Adipocyte (in vitro differentiated cells): ENCODE measurements around the gene USF1.
A peak's percentile ranks its signal among the peaks of the same experiment; 100 is the strongest.
"Not testable (repeated sequence)": the region's sequence is repeated elsewhere in the genome, so short reads cannot be mapped to it uniquely, and the experiment has no call there.

ENCODE experiments used
- DNase-seq: peaks from one replicate; pipeline ENCODE4 v3.0.0-alpha.2; 2015; ENCODE audit warnings: low read depth
- H3K27me3 ChIP-seq: replicated peaks from 2 replicates; pipeline ENCODE4 v1.7.0; 2013; ENCODE audit warnings: mild to moderate bottlenecking, low read length, moderate library complexity; ENCODE audit not compliant: control insufficient read depth, insufficient read depth
- H3K36me3 ChIP-seq: 2 replicates; pipeline ENCODE4 v1.7.0; 2013; ENCODE audit warnings: low read length, mild to moderate bottlenecking, moderate library complexity; ENCODE audit not compliant: control insufficient read depth, insufficient read depth, severe bottlenecking
- H3K4me1 ChIP-seq: 2 replicates; pipeline ENCODE4 v1.7.0; 2013; ENCODE audit warnings: mild to moderate bottlenecking, low read length, moderate library complexity; ENCODE audit not compliant: control insufficient read depth, insufficient read depth
- H3K4me3 ChIP-seq: 2 replicates; pipeline ENCODE4 v1.7.0; 2013; ENCODE audit warnings: mild to moderate bottlenecking, low read length, moderate library complexity
- H3K9ac ChIP-seq: 2 replicates; pipeline ENCODE4 v1.7.0; 2013; ENCODE audit warnings: mild to moderate bottlenecking, low read length, moderate library complexity
- H3K9me3 ChIP-seq: 2 replicates; pipeline ENCODE4 v1.7.0; 2013; ENCODE audit warnings: mild to moderate bottlenecking, low read length, moderate library complexity; ENCODE audit not compliant: control insufficient read depth

The USF1 gene

GRCh38 chr1:161022432-161022831, 23.3 kb downstream of the USF1 start:
- H3K27me3 ChIP-seq, H3K4me3 ChIP-seq, H3K9me3 ChIP-seq, H3K36me3 ChIP-seq, DNase-seq, H3K9ac ChIP-seq: not testable (repeated sequence)
- peaks cover 19% of the 10 kb centered on the region for H3K4me1 ChIP-seq

GRCh38 chr1:161021970-161022353, 23.8 kb downstream of the USF1 start:
- no peaks in the 10 kb centered on the region for H3K9me3 ChIP-seq
- H3K36me3 ChIP-seq: no peaks in the 10 kb centered on the region
- no peaks in the 10 kb centered on the region for H3K27me3 ChIP-seq
- DNase-seq: no peak
- peak overlapping the region; percentile 80 for H3K9ac ChIP-seq
- H3K4me1 ChIP-seq: peaks cover 22% of the 10 kb centered on the region
- H3K4me3 ChIP-seq: peak overlapping the region; percentile 91

DNA sequence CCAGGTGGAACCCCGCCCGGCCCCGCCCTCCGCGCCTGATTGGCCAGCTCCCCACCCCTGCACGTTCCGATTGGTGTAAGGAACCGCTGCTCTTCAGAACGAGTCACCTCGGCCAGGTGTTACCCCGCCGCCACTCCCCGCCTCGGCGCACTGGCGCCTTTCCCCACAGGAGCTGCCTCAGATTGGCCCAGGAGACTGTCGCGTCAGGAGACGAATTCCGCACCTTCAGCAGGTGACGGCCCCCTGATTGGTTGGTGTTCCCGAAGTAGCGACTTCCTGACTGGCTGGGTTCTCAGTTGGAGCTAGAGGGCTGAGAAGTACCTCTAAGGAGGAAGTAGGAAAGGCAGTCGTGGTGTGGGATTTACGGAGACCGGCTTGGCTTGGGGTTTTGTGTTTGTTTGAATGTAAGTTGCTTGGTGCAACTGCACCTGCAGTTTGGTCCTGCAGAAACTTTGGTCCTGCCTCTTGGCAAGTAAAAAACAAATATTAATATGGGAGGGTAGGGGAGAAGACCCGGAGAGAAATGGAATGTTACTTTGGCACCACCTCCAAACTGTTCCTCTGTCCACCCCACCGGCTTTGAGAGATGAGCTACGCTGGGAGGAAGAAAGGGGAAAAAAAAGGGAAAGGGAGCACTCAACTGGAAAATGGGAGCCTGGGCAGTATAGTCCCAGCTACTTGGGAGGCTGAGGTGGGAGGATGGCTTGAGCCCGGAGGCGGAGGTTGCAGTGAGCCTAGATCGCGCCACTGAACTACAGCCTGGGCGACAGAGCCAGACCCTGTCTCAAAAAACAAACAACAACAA, 24.4 kb downstream of the USF1 start:
- no peaks in the 10 kb centered on the region for H3K36me3 ChIP-seq
- H3K4me1 ChIP-seq: peaks cover 22% of the 10 kb centered on the region
- H3K9me3 ChIP-seq: no peaks in the 10 kb centered on the region
- H3K27me3 ChIP-seq: no peaks in the 10 kb centered on the region
- peak overlapping the region; percentile 80 for H3K9ac ChIP-seq
- peak overlapping the region; percentile 91 for H3K4me3 ChIP-seq
- no peak for DNase-seq

DNA sequence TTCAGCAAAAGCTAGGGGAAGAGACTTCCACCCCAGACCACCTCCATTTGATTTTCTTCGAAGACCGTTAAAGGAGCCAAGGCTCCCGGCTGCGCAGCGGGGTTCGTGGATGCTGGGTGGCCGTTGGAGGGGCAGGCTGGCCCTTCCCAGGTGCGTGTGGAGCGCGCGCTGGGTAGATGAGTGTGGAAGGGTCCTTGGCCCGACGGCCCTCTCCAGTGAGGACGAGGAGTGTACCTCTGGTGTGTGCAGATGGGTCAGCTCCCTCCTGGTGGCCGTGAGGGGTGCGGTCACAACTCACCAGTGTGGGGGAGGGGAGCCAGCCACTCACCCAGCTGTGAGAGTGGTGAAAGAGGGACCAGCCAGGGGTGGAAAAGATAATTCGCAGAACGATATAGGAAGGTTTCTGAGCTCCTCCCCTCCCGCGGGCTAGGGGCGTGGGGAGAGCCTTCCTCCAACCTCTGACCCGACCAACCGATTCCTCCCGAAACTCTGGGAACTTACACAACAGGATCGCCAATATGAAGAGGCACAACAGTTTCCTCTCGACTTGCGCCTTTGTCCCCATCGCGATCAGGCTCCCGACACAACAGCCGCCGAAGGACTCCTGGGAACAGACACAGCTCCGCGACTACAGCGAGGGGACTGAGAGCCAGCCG, 25.1 kb downstream of the USF1 start, which contains the start of gene F11R:
F11R (minus strand) TSS at position 644 of the 656 bp plus-strand sequence; CDS start at position 565, 79 bp downstream.
- peaks cover 22% of the 10 kb centered on the region for H3K4me1 ChIP-seq
- peak; percentile 43 for DNase-seq
- no peaks in the 10 kb centered on the region for H3K27me3 ChIP-seq
- peak within 1 kb of the TSS; percentile 80 for H3K9ac ChIP-seq
- no peaks in the 10 kb centered on the region for H3K9me3 ChIP-seq
- no peaks in the 10 kb centered on the region for H3K36me3 ChIP-seq
- H3K4me3 ChIP-seq: peak within 1 kb of the TSS; percentile 91

- Histone ChIP-seq H3K9ac (peak overlapping the region; percentile 80), H3K36me3 (no peaks in the 10 kb centered on the region), H3K4me3 (peak overlapping the region; percentile 91), H3K4me1 (peaks cover 22% of the 10 kb centered on the region), H3K9me3 (no peaks in the 10 kb centered on the region), H3K27me3 (no peaks in the 10 kb centered on the region)
- DNase-seq: no peak
Measured at GRCh38 chr1:161019751-161020495, 25.9 kb downstream of the USF1 start.

- not testable (repeated sequence) for DNase-seq, H3K36me3 ChIP-seq, H3K4me3 ChIP-seq, H3K27me3 ChIP-seq, H3K9ac ChIP-seq, H3K9me3 ChIP-seq
- peaks cover 25% of the 10 kb centered on the region for H3K4me1 ChIP-seq
Measured at GRCh38 chr1:161019111-161019660, 26.6 kb downstream of the USF1 start.

- Histone ChIP-seq H3K36me3 (no peaks in the 10 kb centered on the region), H3K9ac (no peak overlapping the region), H3K4me3 (no peak overlapping the region), H3K9me3 (no peaks in the 10 kb centered on the region), H3K4me1 (peaks cover 30% of the 10 kb centered on the region), H3K27me3 (no peaks in the 10 kb centered on the region)
- no peak for DNase-seq
Measured at GRCh38 chr1:161018631-161018930, 27.2 kb downstream of the USF1 start.

GRCh38 chr1:161017756-161018630, 27.8 kb downstream of the USF1 start:
- DNase-seq: no peak
- Histone ChIP-seq H3K36me3 (no peaks in the 10 kb centered on the region), H3K4me1 (peaks cover 36% of the 10 kb centered on the region), H3K27me3 (no peaks in the 10 kb centered on the region), H3K4me3 (no peak overlapping the region), H3K9ac (no peak overlapping the region), H3K9me3 (no peaks in the 10 kb centered on the region)

GRCh38 chr1:161017181-161017580, 28.6 kb downstream of the USF1 start:
- H3K4me1 ChIP-seq: peaks cover 35% of the 10 kb centered on the region
- not testable (repeated sequence) for H3K9ac ChIP-seq, H3K4me3 ChIP-seq, H3K27me3 ChIP-seq, H3K9me3 ChIP-seq, H3K36me3 ChIP-seq, DNase-seq

DNA sequence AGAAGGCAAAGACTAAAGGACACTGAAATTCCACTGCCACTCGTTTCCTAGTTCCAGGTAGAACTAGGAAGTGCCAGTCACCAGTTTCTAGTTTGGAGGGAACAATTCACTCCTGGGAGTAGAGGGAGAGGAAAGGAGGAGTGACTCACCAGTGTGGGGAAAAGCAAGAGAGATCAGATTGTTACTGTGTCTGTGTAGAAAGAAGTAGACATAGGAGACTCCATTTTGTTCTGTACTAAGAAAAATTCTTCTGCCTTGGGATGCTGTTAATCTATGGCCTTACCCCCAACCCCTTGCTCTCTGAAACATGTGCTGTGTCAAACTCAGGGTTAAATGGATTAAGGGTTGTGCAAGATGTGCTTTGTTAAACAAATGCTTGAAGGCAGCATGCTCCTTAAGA, 29.1 kb downstream of the USF1 start:
- peaks cover 34% of the 10 kb centered on the region for H3K4me1 ChIP-seq
- not testable (repeated sequence) for H3K27me3 ChIP-seq, H3K4me3 ChIP-seq, H3K9ac ChIP-seq, H3K9me3 ChIP-seq, H3K36me3 ChIP-seq
- peak; percentile 35 for DNase-seq
